HUES6 (cell line): ENCODE measurements around the gene DIP2C.

Experiments
- H3K27ac ChIP-seq: 2 replicates; pipeline ENCODE4 v1.7.0; 2013; ENCODE audit warnings: low read depth, mild to moderate bottlenecking, low read length, inconsistent platforms
- H3K27me3 ChIP-seq: 2 replicates; pipeline ENCODE4 v1.6.1; 2013; ENCODE audit warnings: low read length; ENCODE audit not compliant: control insufficient read depth, insufficient read depth
- H3K36me3 ChIP-seq: 2 replicates; pipeline ENCODE4 v1.6.1; 2013; ENCODE audit warnings: low read length; ENCODE audit not compliant: control insufficient read depth, insufficient read depth
- H3K4me1 ChIP-seq: 2 replicates; pipeline ENCODE4 v1.6.1; 2013; ENCODE audit warnings: low read length; ENCODE audit not compliant: control insufficient read depth, insufficient read depth
- H3K4me3 ChIP-seq: 2 replicates; pipeline ENCODE4 v1.5.1; 2013; ENCODE audit warnings: low read depth, low read length
- H3K9ac ChIP-seq: one replicate; pipeline ENCODE4 v1.6.1; 2013; ENCODE audit warnings: mild to moderate bottlenecking, low read length
- H3K9me3 ChIP-seq: 2 replicates; pipeline ENCODE4 v1.6.1; 2013; ENCODE audit warnings: low read depth, low read length; ENCODE audit not compliant: control insufficient read depth, insufficient read depth

Gene DIP2C

GRCh38 chr10:381346-381745 is 308.1 kb downstream of the DIP2C start:
- H3K27me3 ChIP-seq: no peaks in the 10 kb centered on the region

GRCh38 chr10:380313-380940 is 309.0 kb downstream of the DIP2C start:
- H3K4me1 ChIP-seq: no peaks in the 10 kb centered on the region
- H3K36me3 ChIP-seq: peaks cover 23% of the 10 kb centered on the region; the same call in 1 of the 2 replicates
- no peak overlapping the region for H3K27ac ChIP-seq
- no peak overlapping the region for H3K9ac ChIP-seq
- no peaks in the 10 kb centered on the region for H3K9me3 ChIP-seq
- no peaks in the 10 kb centered on the region for H3K27me3 ChIP-seq
- no peak overlapping the region for H3K4me3 ChIP-seq

More at GRCh38 chr10:381346-381745, 308.1 kb downstream of the DIP2C start:
- Histone ChIP-seq H3K36me3 (peaks cover 23% of the 10 kb centered on the region; the same call in 1 of the 2 replicates), H3K9me3 (no peaks in the 10 kb centered on the region), H3K4me1 (no peaks in the 10 kb centered on the region), H3K27ac (no peak overlapping the region), H3K4me3 (no peak overlapping the region), H3K9ac (no peak overlapping the region)

DNA sequence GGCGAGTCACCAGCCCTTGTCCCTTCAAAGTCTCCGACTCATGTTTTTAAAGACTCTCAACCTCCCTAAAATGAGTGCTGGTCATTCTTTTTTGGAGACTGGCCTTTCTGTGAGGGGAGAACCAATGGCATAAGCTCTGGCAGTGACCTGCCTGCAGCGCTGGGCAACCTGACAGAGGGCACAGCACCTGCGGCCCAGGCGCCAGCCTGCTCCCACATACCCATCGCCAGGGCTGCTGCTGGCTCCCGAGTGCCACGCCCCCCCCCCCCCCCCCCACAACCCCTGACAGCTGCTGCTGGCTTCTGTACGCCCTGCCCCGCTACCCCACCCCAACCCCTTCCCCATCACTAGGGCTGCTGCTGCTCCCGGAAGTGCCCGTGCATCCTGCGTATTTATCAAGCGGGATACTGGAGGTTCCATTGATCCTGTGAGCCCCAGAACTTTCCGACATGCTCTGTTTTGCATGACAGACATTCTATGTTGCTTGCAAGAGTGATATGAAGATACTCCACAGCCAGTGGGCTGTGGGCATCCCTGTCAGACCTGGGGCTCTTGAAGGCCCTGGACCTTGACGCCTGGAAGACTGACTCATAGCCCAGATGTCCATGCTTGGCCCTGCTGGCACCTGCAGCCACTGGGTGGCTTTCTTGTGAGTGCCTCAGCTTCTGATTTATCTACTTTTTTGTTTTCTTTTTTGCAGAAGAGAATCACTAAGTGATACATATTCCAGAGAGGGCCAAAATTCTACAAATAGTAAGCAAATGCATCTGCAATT is 310.4 kb downstream of the DIP2C start:
- Histone ChIP-seq H3K9me3 (no peaks in the 10 kb centered on the region), H3K9ac (no peak overlapping the region), H3K27ac (no peak overlapping the region), H3K27me3 (no peaks in the 10 kb centered on the region), H3K36me3 (peaks cover 21% of the 10 kb centered on the region), H3K4me3 (no peak overlapping the region), H3K4me1 (no peaks in the 10 kb centered on the region)

- Histone ChIP-seq H3K4me3 (no peak overlapping the region), H3K36me3 (peaks cover 21% of the 10 kb centered on the region), H3K4me1 (peaks cover 6% of the 10 kb centered on the region; the same call in 1 of the 2 replicates), H3K9me3 (no peaks in the 10 kb centered on the region), H3K27ac (no peak overlapping the region), H3K27me3 (no peaks in the 10 kb centered on the region), H3K9ac (no peak overlapping the region)
Measured at GRCh38 chr10:378230-378929, 311.1 kb downstream of the DIP2C start.

- H3K9me3 ChIP-seq: no peaks in the 10 kb centered on the region
- no peak overlapping the region for H3K9ac ChIP-seq
- no peaks in the 10 kb centered on the region for H3K27me3 ChIP-seq
- H3K36me3 ChIP-seq: peaks cover 18% of the 10 kb centered on the region
- H3K27ac ChIP-seq: no peak overlapping the region
- no peak overlapping the region for H3K4me3 ChIP-seq
- H3K4me1 ChIP-seq: peaks cover 11% of the 10 kb centered on the region; the same call in 1 of the 2 replicates
Measured at GRCh38 chr10:377228-377627, 312.2 kb downstream of the DIP2C start.

GRCh38 chr10:375815-376505 is 313.5 kb downstream of the DIP2C start:
- no peaks in the 10 kb centered on the region for H3K27me3 ChIP-seq
- H3K9me3 ChIP-seq: no peaks in the 10 kb centered on the region
- H3K36me3 ChIP-seq: peaks cover 10% of the 10 kb centered on the region
- H3K9ac ChIP-seq: no peak overlapping the region
- H3K4me1 ChIP-seq: peaks cover 11% of the 10 kb centered on the region; the same call in 1 of the 2 replicates
- no peak overlapping the region for H3K4me3 ChIP-seq
- H3K27ac ChIP-seq: no peak overlapping the region

DNA sequence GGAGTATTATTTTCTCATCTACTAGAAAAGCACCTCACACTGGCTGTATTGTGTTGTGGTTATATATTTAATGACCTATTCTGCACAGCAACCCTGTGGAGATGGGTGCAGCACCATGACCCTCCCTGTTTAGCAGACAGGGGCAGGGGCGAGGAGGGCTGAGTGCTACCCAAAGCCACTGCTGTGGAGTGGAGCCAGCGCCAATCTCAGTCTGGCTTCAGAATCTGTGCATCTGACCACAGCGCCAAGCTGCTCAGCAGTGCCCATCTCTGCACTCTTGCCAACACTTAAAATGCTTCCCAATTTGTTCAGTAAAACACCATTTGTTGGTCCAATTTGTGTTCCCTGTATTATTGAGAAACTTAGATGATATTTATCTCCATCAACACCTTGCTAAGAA is 315.1 kb downstream of the DIP2C start:
- Histone ChIP-seq H3K27me3 (no peaks in the 10 kb centered on the region), H3K4me3 (no peak overlapping the region)

GRCh38 chr10:373526-374309 is 315.8 kb downstream of the DIP2C start:
- no peaks in the 10 kb centered on the region for H3K9me3 ChIP-seq
- H3K36me3 ChIP-seq: peaks cover 8% of the 10 kb centered on the region
- peaks cover 11% of the 10 kb centered on the region; the same call in 1 of the 2 replicates for H3K4me1 ChIP-seq
- H3K9ac ChIP-seq: no peak overlapping the region
- H3K27ac ChIP-seq: peak overlapping the region; percentile 12; the same call in 1 of the 2 replicates
- no peaks in the 10 kb centered on the region for H3K27me3 ChIP-seq
- H3K4me3 ChIP-seq: no peak overlapping the region

More for the DNA sequence above, 315.1 kb downstream of the DIP2C start:
- Histone ChIP-seq H3K9ac (no peak overlapping the region), H3K36me3 (peaks cover 6% of the 10 kb centered on the region), H3K4me1 (peaks cover 11% of the 10 kb centered on the region; the same call in 1 of the 2 replicates), H3K9me3 (no peaks in the 10 kb centered on the region), H3K27ac (no peak overlapping the region)

- peak overlapping the region; percentile 12 for H3K27ac ChIP-seq
- H3K4me1 ChIP-seq: peaks cover 11% of the 10 kb centered on the region; the same call in 1 of the 2 replicates
- H3K9ac ChIP-seq: no peak overlapping the region
- H3K36me3 ChIP-seq: peaks cover 11% of the 10 kb centered on the region
- no peaks in the 10 kb centered on the region for H3K27me3 ChIP-seq
- no peaks in the 10 kb centered on the region for H3K9me3 ChIP-seq
- no peak overlapping the region for H3K4me3 ChIP-seq
Measured at GRCh38 chr10:373015-373414, 316.5 kb downstream of the DIP2C start.

- Histone ChIP-seq H3K27ac (no peak overlapping the region; the same call in 1 of the 2 replicates), H3K4me1 (peaks cover 11% of the 10 kb centered on the region; the same call in 1 of the 2 replicates), H3K9me3 (no peaks in the 10 kb centered on the region), H3K4me3 (no peak overlapping the region), H3K36me3 (peaks cover 11% of the 10 kb centered on the region), H3K27me3 (no peaks in the 10 kb centered on the region), H3K9ac (no peak overlapping the region)
Measured at GRCh38 chr10:372566-372965, 316.9 kb downstream of the DIP2C start.
